Pons (tissue), 1 donor: ENCODE data around the gene CNIH3.
A peak's percentile ranks its signal among the peaks of the same experiment; 100 is the strongest.
"Not testable (repeated sequence)": the region's sequence is repeated elsewhere in the genome, so short reads cannot be mapped to it uniquely, and the experiment has no call there.

ENCODE experiments used
- DNase-seq: peaks from one replicate; pipeline ENCODE4 v3.0.0-alpha.2; 2016; ENCODE audit warnings: low spot score

Gene CNIH3

GRCh38 chr1:224643653-224644052, 27.5 kb downstream of the CNIH3 start:
- DNase-seq, result no peak

- DNase-seq, result peak; percentile 54
Measured at GRCh38 chr1:224644553-224645154, 28.5 kb downstream of the CNIH3 start.

GRCh38 chr1:224647449-224647848, 31.3 kb downstream of the CNIH3 start:
- no peak for DNase-seq

- DNase-seq, result no peak
Measured at GRCh38 chr1:224650290-224650689, 34.2 kb downstream of the CNIH3 start.

GRCh38 chr1:224651188-224651587, 35.1 kb downstream of the CNIH3 start:
- no peak for DNase-seq

- no peak for DNase-seq
Measured at GRCh38 chr1:224656392-224656791, 40.3 kb downstream of the CNIH3 start.

- no peak for DNase-seq
Measured at GRCh38 chr1:224660074-224660473, 44.0 kb downstream of the CNIH3 start.

GRCh38 chr1:224662870-224663269, 46.8 kb downstream of the CNIH3 start:
- no peak for DNase-seq

- no peak for DNase-seq
Measured at GRCh38 chr1:224665016-224665415, 48.9 kb downstream of the CNIH3 start.

GRCh38 chr1:224666078-224666477, 50.0 kb downstream of the CNIH3 start:
- DNase-seq, result no peak

GRCh38 chr1:224666913-224667312, 50.8 kb downstream of the CNIH3 start:
- no peak for DNase-seq

GRCh38 chr1:224668984-224669383, 52.9 kb downstream of the CNIH3 start:
- DNase-seq, result peak; percentile 32

- DNase-seq, result no peak
Measured at GRCh38 chr1:224669403-224669802, 53.3 kb downstream of the CNIH3 start.

GRCh38 chr1:224670506-224670905, 54.4 kb downstream of the CNIH3 start:
- no peak for DNase-seq

- no peak for DNase-seq
Measured at GRCh38 chr1:224671076-224671475, 55.0 kb downstream of the CNIH3 start.

- DNase-seq, result no peak
Measured at GRCh38 chr1:224673141-224673540, 57.0 kb downstream of the CNIH3 start.

GRCh38 chr1:224675590-224675989, 59.5 kb downstream of the CNIH3 start:
- DNase-seq, result no peak

GRCh38 chr1:224676551-224676950, 60.4 kb downstream of the CNIH3 start:
- no peak for DNase-seq

- no peak for DNase-seq
Measured at GRCh38 chr1:224678168-224678567, 62.1 kb downstream of the CNIH3 start.

- no peak for DNase-seq
Measured at GRCh38 chr1:224679606-224680005, 63.5 kb downstream of the CNIH3 start.

- DNase-seq, result no peak
Measured at GRCh38 chr1:224681816-224682215, 65.7 kb downstream of the CNIH3 start.

GRCh38 chr1:224683936-224684335, 67.8 kb downstream of the CNIH3 start:
- no peak for DNase-seq

- DNase-seq, result no peak
Measured at GRCh38 chr1:224684979-224685425, 68.9 kb downstream of the CNIH3 start.

GRCh38 chr1:224686140-224686539, 70.0 kb downstream of the CNIH3 start:
- not testable (repeated sequence) for DNase-seq
